GM18909 (cell line): ENCODE data around the gene SH3PXD2B.
"Not testable (repeated sequence)": the region's sequence is repeated elsewhere in the genome, so short reads cannot be mapped to it uniquely, and the experiment has no call there.

ENCODE experiments used
- ATAC-seq: cut with Tn5 transposase; IDR thresholded peaks from one replicate; pipeline ENCODE4 v1.9.1; 2021; ENCODE audit warnings: mild to moderate bottlenecking; ENCODE audit not compliant: unreplicated experiment, poor library complexity

SH3PXD2B gene

DNA sequence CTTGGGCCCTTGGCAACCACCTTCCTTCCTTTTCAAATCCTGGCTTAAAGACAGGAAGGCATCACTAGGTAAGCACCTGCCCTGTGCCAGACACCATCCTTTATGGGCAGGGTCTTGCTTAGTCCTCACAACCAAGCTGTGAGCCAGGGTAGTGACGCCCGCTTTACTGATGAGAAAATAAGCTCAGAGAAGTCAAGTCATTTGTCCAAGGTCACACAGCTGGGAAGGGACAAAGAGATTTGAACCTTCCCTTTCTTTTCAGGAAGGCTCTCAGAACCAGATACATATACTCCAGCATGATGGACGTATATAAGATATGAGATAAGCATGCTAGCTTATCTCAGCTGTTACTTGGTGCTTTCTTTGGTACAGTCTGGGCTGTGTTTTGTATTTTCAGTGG is 76.9 kb downstream of the SH3PXD2B start:
- no peak for ATAC-seq

DNA sequence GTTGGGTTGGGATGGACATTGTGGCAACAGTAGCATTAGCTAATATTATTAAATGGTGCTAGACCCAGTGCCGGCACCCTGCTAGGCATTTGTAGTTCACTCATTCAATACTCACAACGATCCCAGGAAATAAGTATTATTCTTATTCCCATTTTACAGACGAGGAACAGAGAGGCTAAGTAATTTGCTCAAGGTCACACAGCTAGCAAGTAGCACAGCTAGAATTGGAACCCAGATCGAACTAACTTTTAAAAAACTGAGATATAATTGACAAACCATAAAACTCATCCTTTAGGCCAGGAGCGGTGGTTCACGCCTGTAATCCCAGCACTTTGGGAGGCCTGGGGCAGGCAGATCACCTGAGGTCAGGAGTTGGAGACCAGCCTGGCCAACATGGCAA is 79.5 kb downstream of the SH3PXD2B start:
- no peak for ATAC-seq

DNA sequence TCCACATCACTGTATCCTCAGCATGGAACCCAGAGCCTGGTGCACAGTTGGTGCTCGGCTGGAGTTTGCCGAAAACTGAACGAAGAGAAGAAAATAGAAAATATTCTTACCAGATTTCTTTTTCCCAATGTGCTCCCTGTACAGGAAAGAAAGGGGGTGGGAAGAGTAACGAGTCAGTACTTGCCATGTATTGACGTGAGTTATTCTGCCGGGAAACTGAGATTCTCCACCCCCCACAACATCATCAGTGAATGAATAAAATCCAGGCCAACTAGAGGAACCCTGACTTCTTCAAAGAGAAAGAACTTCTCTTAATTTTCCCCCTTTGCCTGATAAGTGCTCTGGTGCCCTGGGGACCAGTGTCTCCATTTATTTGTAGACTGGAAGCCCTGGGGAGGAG is 80.6 kb downstream of the SH3PXD2B start:
- no peak for ATAC-seq

DNA sequence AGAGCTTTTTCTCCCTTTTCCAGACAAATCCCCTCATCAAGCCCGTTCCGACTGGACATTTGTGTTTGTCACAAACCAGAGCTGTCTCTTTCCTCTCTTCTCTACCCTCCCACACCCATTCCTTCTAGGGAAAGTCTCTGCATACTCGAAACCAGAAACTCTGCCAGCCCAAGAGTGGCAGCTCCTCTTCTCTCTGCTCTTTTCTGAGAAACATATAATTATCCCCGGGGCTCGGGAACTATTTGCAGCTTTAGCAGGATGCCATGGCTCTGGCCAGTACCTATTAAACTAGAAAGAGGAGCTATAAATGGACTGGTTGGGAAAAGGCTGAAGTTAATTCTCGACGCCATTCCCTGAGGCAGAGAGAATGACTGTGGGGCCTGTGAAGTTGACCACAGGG is 82.6 kb downstream of the SH3PXD2B start:
- ATAC-seq: no peak

DNA sequence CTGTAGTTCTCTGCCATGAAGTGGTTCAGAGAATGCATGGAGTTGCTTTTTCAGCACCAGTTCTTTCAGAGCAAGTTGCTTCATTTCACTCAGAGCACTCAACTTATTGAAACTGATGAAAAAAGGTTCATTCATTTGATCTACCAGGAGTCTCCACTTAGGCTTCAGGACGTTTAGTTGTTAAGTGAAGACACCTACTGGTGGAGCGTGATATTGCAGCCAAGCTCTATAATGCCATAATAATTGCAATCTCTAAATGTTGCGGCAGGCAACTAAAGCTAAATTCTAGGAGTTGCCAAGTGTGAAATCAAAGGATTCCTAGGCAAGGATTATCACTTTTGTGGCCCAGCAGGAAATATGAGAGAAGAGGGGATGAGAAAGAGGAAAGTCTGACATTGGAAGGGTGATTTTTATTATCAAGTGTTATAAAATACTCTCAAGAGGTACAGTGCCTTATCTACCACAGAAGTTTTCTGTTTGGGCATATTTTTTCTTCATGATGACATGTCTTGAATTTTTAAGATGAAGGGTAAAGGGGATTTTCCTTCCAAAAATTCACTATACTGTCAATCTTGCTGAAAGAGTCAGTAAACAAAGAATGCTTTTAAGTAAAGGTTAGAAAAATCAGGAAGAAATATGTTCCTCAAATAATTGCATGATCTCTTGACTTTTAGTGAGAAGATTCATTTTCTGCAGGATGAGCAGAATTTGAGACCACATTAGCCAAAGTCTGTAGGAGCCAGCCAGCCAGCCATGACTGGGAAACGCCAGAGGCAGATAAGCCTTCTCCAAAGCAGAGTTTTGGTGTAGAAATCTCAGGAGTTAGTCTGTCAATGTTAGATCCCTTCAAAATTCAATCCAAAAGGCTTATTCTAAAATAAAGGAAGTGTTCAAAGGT is 83.4 kb downstream of the SH3PXD2B start:
- ATAC-seq: no peak

DNA sequence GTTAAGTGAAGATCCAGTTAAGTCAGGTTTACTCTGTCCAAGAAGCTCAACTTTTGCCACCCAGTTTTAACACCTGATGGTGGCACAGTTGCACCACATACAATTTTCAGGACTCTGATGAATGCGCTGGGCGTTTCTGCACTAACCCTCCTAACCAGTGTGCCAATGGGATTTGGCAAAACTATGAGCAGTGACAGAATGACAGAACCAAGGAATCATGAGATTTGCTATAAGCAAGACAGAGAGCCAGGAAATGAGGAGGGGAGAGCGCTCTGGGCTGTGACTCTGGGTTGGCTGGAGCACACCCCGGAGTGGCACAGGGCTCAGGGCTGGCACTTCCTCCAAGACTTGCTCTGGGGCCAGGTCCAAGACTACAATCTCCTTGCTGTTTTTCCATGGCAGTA is 84.1 kb downstream of the SH3PXD2B start:
- ATAC-seq: no peak

DNA sequence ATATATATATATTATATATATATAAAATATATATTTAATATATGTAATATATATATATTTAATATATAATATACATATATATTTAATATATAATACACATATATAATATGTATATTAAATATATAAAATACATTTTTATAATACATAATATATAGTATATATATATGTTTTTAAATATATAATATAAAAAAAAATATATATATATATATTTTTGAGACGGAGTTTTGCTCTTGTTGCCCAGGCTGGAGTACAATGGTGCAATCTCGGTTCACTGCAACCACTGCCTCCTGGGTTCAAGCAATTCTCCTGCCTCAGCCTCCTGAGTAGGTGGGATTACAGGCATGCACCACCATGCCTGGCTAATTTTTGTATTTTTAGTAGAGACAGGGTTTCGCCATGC is 85.6 kb downstream of the SH3PXD2B start:
- ATAC-seq: not testable (repeated sequence)

DNA sequence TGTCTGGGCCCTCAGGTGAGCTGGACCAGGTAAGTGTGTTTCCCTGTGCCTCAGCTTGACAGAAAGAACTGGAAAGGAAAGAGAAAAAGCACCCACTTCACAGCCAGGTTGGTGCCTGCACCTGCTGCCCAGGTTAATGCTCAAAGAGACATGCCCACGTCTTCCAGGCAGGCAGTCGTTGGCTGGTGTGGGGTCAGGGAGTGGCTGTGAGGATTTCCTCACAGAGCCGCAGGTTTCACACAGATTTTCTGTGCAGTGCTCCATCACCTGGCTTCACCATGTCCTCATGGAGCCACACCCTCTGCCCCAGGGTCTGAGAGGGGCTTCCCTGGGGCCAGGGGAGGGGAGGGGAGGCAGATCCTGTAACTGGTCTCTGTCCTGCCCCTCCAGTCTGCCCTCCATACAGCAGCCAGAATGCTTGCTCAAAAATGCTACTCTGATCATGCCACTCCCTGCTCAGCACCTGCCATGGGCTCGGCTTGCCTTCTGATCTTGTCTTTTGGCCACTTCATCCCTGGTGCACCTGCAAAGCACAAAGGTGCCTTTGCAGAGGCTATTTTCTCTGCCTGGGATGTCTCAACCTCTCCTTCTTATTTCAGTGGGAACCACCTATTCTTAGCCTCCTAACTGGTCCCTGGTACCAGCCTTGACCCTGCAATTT is 88.2 kb downstream of the SH3PXD2B start:
- no peak for ATAC-seq

DNA sequence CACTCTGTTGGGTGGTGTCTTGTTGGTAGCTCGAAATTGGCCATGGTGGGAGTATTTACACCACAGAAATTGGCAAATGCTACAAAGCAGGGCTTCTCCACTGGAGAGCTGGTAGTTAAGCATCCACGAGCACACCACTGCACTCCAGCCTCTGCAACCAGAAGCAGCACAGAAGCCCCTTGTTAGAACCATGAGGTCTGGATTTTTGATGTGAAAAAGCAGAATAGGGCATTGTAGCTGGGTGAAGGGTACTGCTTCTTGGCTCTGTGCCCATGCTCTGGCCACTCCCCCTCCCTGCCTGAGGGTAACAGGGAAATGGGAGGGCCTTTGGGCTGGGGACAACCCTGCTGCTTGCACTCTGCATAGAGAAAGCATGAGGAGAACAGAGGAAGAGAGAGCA is 89.6 kb downstream of the SH3PXD2B start:
- ATAC-seq: no peak

DNA sequence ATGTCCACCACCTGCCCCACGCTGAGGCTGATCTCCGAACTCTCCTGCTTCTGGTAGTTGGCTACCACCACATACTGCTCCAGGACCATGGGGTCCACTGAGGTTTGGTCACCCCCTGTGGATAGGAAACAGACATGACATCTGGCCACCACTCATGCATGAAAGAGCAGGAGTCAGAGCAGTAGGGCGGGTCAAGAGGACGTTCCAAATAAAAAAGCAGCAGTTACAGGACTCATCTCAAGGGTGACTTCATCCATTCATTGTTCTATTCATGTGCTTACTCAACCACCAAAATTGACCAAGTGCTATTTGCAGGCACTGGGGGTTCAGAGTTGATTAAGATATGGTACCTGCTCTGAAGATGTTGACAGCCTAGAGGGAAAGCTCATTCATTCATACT is 91.6 kb downstream of the SH3PXD2B start:
- ATAC-seq: no peak

DNA sequence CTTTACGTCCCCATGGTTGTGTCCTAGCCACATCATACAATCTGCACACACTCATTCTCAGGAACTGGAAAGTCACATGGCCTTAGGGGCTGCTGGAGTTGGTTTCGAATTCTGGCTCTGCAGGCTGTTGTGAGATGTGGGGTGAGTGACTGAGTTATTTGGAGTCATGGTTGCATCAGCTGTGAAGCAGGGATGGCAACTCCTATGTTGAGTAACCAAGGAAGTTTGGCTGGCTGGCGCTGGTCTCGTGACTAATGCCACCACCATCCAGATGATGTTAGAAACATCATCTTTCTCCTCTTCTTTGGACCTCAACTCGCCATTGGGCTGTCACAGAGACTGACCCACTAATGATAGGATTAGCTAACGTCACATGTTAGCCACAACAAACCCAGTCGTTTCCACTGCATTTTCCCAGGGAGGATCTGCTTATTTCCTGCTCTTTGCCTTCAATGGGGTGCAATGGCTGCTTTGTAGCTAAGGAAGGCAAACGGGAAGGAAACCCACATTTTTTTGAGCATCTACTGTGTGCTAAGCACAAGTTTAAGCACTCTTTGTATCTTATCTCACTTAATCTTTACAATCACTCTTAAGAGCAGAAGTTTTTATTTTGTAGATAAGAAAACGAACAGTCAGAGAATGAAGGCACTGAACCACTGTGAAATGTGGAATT is 92.6 kb downstream of the SH3PXD2B start:
- ATAC-seq: no peak

DNA sequence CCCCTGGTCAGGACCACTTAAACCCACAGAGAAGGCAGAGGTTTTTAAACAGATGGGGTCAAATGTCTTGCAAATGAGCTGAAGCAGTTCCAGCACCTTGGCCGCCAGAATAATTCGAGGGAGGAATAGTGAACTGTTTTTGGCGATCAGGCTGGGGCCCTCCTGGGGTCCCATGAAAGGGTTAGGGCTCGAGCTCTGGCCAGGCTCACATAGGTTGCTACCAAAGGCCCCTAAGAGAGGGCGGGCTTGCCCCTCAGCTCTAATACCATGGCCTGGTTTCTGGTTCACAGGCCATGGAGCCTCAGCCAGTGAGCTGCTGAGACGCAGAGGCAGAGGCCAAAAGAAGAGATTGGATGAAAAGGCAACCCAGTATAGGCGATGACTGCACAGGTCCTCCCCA is 96.0 kb downstream of the SH3PXD2B start:
- ATAC-seq: no peak

DNA sequence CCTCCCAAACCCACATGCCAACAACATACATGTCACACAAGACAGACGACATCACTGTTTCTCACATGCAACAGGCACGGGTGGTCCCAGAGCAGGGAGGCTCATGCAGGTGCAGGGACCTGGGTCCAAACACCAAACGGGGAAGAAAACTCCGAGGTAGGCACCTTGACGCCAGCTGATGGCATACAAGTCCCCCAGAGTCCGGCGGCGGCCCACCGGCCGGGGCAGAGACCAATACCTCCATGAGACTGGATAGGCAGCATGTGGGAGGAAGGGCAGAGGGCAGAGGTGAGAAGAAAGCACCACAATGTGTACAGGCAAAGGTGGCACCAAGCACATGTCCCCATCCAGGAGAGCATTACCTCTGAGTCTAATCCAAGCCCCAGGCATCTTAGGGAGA is 97.8 kb downstream of the SH3PXD2B start:
- no peak for ATAC-seq

DNA sequence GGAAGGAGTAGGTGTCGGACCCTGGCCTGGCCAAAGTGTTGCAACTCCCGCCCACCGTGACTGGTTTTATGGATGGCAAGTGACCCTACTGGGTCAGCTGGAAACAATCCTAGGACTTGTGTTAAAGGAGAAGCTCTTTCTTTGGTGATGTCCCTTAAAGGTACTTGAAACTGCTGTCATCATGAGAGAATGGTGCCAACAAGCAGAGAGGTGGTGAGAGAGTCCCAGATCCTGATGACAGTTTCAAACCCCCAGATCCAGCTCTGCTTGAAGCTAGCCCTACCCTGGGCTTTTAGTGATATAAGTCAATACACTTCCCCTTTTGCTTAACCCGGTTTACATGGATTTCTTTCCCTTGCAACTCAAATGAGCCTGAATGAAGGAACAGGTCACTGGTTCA is 98.3 kb downstream of the SH3PXD2B start:
- ATAC-seq: no peak

DNA sequence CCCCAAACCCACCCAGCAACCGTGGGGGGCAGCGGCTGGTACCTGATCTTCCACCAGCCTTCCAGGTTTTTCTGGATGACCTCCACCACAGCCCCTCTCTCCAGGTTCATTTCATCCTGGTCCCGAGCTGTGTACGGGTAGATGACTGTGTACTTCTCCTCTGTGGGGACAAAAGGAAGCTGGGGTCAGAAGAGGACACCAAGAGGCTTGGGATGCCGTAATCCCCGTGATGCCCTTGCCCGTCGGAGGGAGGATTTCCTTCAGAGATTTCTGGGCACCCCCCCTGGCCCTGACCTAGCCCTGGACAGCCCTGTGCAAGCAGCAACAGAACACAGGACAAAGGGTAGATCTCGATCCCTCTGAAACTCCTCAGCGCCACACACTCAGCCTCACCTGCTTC is 100.5 kb downstream of the SH3PXD2B start:
- no peak for ATAC-seq

DNA sequence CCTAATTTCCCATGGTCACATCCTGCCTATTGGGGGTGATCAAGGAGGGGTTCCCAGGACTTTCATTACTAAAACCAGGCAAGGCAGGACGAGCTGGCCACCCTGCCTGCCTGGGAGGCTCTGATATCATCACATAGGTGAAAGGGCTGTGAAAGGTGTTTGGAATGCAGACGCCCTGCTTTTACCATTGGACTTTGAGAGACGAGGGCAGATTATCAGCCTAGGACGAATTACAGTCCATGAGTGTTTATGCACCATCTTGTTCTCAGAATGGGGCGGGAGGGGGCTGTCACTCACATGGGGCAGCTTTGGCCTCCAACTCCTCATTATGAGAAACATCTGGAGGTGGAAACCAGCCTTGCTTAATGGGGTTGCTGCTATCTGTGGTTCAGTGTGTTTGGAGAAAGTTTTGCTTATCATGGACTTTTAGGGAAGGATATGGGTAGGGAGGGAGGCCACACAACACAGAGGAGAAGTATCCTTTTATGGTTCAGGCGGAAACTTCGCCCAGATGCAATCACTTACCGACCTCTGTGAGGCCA is 101.0 kb downstream of the SH3PXD2B start:
- no peak for ATAC-seq

DNA sequence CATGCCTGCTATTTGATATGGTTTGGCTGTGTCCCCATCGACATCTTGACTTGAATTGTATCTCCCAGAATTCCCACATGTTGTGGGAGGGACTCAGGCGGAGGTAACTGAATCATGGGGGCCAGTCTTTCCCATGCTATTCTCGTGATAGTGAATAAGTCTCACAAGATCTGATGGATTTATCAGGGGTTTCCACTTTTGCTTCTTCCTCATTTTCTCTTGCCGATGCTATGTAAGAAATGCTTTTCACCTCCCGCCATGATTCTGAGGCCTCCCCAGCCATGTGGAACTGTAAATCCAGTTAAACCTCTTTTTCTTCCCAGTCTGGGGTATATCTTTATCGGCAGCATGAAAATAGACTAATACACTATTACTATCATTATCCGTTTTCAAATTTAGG is 101.8 kb downstream of the SH3PXD2B start:
- not testable (repeated sequence) for ATAC-seq

DNA sequence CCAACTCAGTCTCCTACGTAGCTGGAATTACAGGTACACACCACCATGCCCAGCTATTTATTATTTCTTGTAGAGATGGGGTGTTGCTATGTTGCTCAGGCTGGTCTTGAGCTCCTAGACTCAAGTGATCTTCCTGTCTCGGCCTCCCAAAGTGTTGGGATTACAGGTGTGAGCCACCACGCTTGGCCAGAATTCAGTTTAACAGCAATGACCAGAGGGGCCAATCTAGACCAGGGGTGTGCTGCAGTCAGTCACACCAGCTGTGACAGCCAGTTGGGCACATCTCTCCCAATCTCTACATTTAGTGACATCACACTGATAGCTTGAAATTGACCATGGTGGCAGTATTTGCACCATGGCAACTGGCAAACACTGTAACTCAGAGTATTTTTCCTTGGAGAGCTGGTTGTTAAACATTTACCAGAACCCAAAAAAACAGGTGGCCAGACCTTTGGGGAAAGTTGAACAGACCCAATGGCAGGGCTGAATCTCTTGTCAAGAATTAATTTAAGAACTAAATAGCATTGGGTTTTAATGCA is 103.0 kb downstream of the SH3PXD2B start:
- no peak for ATAC-seq

DNA sequence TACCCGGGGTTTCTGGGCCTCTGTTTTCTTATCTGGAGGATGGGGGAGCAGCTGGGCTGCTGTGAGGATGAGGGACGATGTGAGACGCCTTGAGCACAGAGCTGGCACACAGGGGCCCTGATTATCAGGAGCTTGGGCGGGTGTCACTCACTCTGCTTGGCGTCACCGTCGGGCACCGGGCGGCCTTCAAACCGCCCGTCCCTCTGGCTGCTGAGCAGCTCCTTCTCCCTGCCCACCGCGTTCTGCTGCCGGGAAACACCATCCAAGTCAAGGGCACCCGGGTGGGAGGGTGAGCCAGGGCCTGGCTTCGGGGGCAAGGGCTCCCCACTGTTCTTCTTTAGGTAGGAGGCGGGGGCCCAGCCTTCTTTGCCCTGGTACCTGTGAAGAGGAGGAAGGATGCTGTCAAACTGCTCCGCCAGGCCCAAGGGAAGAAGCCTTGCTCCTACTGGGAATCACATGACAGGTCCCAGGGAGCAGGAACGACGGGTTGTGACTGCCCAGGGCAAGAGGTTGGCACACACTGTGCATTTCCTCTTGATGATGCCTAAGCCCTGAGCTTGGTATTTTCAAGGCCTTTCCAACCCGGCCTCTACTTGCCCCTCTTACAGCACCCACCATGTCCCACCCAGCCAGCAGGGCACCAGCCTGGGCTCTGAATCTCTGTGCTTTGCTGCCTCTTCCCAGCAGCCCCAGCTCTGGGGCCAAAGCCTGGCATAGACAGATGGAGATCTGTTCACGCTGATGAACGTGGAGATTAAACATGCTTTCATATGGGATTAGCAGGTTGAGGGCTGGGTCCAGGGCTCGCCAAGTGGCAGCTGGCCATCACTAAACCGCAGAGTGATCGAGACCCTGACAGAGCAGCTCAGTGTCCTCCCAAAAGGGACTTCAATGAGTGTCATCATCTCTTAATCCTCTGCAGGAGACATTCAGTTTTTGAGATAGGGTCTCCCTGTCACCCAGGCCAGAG is 103.8 kb downstream of the SH3PXD2B start:
- ATAC-seq: no peak

DNA sequence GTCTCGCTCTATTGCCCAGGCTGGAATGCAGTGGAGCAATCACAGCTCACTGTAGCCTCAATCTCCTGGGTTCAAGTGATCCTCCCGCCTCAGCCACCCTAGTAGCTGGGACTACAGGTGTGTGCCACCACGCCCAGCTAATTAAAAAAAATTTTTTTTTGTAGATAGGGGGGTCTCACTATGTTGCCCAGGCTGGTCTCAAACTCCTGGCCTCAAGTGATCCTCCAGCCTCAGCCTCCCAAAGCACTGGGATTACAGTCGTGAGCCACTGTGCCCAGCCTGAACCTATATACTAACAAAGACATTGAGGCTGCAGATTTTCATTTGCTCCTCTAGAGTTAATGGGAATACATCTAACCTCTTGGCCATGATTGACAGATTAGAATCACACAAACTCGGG is 105.6 kb downstream of the SH3PXD2B start:
- not testable (repeated sequence) for ATAC-seq
